H1 (cell line): Measurements from ENCODE around the gene DHRS12. TPM values are rescaled to one million over a fixed set of nuclear protein-coding genes. Genes with fewer than 3 reads are reported as not detected.

Experiments used
- CTCF ChIA-PET: fragments of 300-600 bp; sonication (Branson Sonifier 250); formaldehyde crosslinking; loops from one replicate; lab custom pipeline; 2021; ENCODE audit not compliant: partially characterized antibody; lab: Charles Lee
- POLR2A ChIA-PET: fragments of 300-600 bp; sonication (Branson Sonifier 250); formaldehyde crosslinking; loops from one replicate; lab custom pipeline; 2021; ENCODE audit warnings: inconsistent platforms; ENCODE audit not compliant: partially characterized antibody; lab: Charles Lee
- DNase-seq, 2 experiments: peaks; one replicate each; pipeline versions ENCODE4 v3.0.0 to v3.0.0-alpha.2; 2010 to 2022; ENCODE audit warnings: low spot score in 2 of 2, low read depth in 1 of 2, mixed read lengths in 1 of 2
- FAIRE-seq: peaks from 2 replicates; lab custom pipeline; 2011; peaks lifted over from hg19 to GRCh38; lab: Jason Lieb, UNC
- H2AFZ ChIP-seq: 2 replicates; pipeline ENCODE4 v1.8.1; 2012; ENCODE audit warnings: low read length, inconsistent platforms
- H2AK5ac ChIP-seq: 2 replicates; pipeline ENCODE4 v1.6.1; 2013; ENCODE audit warnings: low read depth, low read length
- H2BK120ac ChIP-seq: replicated peaks from 2 replicates; pipeline ENCODE3; 2013; ENCODE audit warnings: low read depth, low read length, inconsistent platforms
- H2BK12ac ChIP-seq: 2 replicates; pipeline ENCODE4 v1.6.1; 2013; ENCODE audit warnings: low read depth, low read length
- H2BK15ac ChIP-seq: 2 replicates; pipeline ENCODE4 v1.6.1; 2013; ENCODE audit warnings: low read length
- H2BK20ac ChIP-seq: 2 replicates; pipeline ENCODE4 v1.6.1; 2013; ENCODE audit warnings: low read length
- H2BK5ac ChIP-seq: 2 replicates; pipeline ENCODE4 v1.6.1; 2013; ENCODE audit warnings: low read depth, low read length
- H3K14ac ChIP-seq: 2 replicates; pipeline ENCODE4 v1.6.1; 2013; ENCODE audit warnings: inconsistent platforms; ENCODE audit not compliant: insufficient read length
- H3K18ac ChIP-seq: 2 replicates; pipeline ENCODE4 v1.6.1; 2013; ENCODE audit warnings: low read length; ENCODE audit errors: extremely low read depth
- H3K23ac ChIP-seq: 2 replicates; pipeline ENCODE4 v1.6.1; 2013; ENCODE audit warnings: inconsistent platforms; ENCODE audit not compliant: insufficient read length
- H3K23me2 ChIP-seq: 2 replicates; pipeline ENCODE4 v1.6.1; 2013; ENCODE audit warnings: low read depth, low read length
- H3K27ac ChIP-seq: 2 replicates; pipeline ENCODE4 v1.6.1; 2011; ENCODE audit warnings: low read depth, low read length, inconsistent platforms
- H3K27me3 ChIP-seq, 4 experiments: replicated peaks in 1 of 4; 1 replicate in 1 of 4; 2 replicates in 3 of 4; pipeline versions ENCODE4 v1.6.1 to v1.8.1; 2011 to 2013; ENCODE audit warnings: low read length in 3 of 4, mild to moderate bottlenecking in 3 of 4, inconsistent platforms in 2 of 4, mixed read lengths in 2 of 4, moderate library complexity in 1 of 4; ENCODE audit not compliant: control insufficient read depth in 3 of 4, insufficient read depth in 3 of 4; ENCODE audit errors: extremely low read depth in 1 of 4
- H3K36me3 ChIP-seq, 4 experiments: 2 replicates each; pipeline versions ENCODE4 v1.6.1 to v1.8.1; 2011 to 2013; ENCODE audit warnings: mild to moderate bottlenecking in 4 of 4, low read length in 3 of 4, moderate library complexity in 2 of 4, control low read depth in 1 of 4, inconsistent platforms in 1 of 4; ENCODE audit not compliant: insufficient read depth in 4 of 4, control insufficient read depth in 2 of 4
- H3K4ac ChIP-seq: replicated peaks from 2 replicates; pipeline ENCODE3; 2013; ENCODE audit warnings: low read length, low read depth, mixed read lengths, inconsistent platforms; ENCODE audit not compliant: insufficient read length
- H3K4me1 ChIP-seq, 4 experiments: replicated peaks in 1 of 4; 1 replicate in 1 of 4; 2 replicates in 3 of 4; pipeline versions ENCODE4 v1.6.1 to v1.8.1; 2011 to 2013; ENCODE audit warnings: low read length in 3 of 4, inconsistent platforms in 2 of 4, mixed read lengths in 1 of 4; ENCODE audit not compliant: insufficient read depth in 4 of 4, control insufficient read depth in 3 of 4
- H3K4me2 ChIP-seq, 2 experiments: 2 replicates each; pipeline versions ENCODE4 v1.6.1 to v1.8.1; 2011 to 2013; ENCODE audit warnings: low read depth in 2 of 2, low read length in 2 of 2, control low read depth in 1 of 2, inconsistent platforms in 1 of 2, mild to moderate bottlenecking in 1 of 2; ENCODE audit not compliant: insufficient read depth in 1 of 2
- H3K4me3 ChIP-seq, 4 experiments: fragments of 200-600, 300-600 bp in 1 of 4; sonication (generic), shearing (Covaris generic), sonication (Bioruptor Twin) in 1 of 4; 2 replicates each; pipeline versions ENCODE4 v1.5.1 to v1.8.1; 2011 to 2016; ENCODE audit warnings: low read length in 4 of 4, low read depth in 3 of 4, control low read depth in 2 of 4, inconsistent platforms in 2 of 4, mild to moderate bottlenecking in 2 of 4, mixed read lengths in 1 of 4, moderate library complexity in 1 of 4; ENCODE audit not compliant: insufficient read depth in 2 of 4; ENCODE audit errors: extremely low read depth in 1 of 4
- H3K56ac ChIP-seq: replicated peaks from 2 replicates; pipeline ENCODE3; 2013; ENCODE audit warnings: low read depth, mild to moderate bottlenecking, mixed read lengths, low read length, inconsistent platforms; ENCODE audit not compliant: insufficient read length
- H3K79me1 ChIP-seq: 2 replicates; pipeline ENCODE4 v1.6.1; 2013; ENCODE audit warnings: low read depth, low read length, control low read depth
- H3K79me2 ChIP-seq, 2 experiments: 2 replicates each; pipeline versions ENCODE4 v1.6.1 to v1.8.1; 2012 to 2013; ENCODE audit warnings: low read length in 2 of 2, mild to moderate bottlenecking in 2 of 2, inconsistent platforms in 1 of 2; ENCODE audit not compliant: insufficient read depth in 2 of 2, control insufficient read depth in 1 of 2
- H3K9ac ChIP-seq, 4 experiments: replicated peaks in 1 of 4; 1 replicate in 1 of 4; 2 replicates in 3 of 4; pipeline versions ENCODE4 v1.6.1 to v1.8.1; 2011 to 2013; ENCODE audit warnings: low read depth in 3 of 4, low read length in 3 of 4, control low read depth in 2 of 4, mild to moderate bottlenecking in 2 of 4, moderate library complexity in 2 of 4, inconsistent platforms in 1 of 4; ENCODE audit errors: extremely low read depth in 1 of 4
- H3K9me3 ChIP-seq, 2 experiments: 2 replicates each; pipeline versions ENCODE4 v1.6.1 to v1.8.1; 2012 to 2013; ENCODE audit warnings: mild to moderate bottlenecking in 2 of 2, moderate library complexity in 2 of 2, control low read depth in 1 of 2, inconsistent platforms in 1 of 2, low read depth in 1 of 2, low read length in 1 of 2, mixed read lengths in 1 of 2; ENCODE audit not compliant: insufficient read depth in 2 of 2
- H4K20me1 ChIP-seq, 2 experiments: replicated peaks in 1 of 2; 2 replicates each; pipeline versions ENCODE3 to v1.8.1; 2011 to 2013; ENCODE audit warnings: inconsistent platforms in 2 of 2, low read length in 2 of 2, mild to moderate bottlenecking in 1 of 2; ENCODE audit not compliant: insufficient read depth in 2 of 2, control insufficient read depth in 1 of 2
- H4K5ac ChIP-seq: 2 replicates; pipeline ENCODE4 v1.6.1; 2013; ENCODE audit warnings: low read length, low read depth, mixed read lengths, inconsistent platforms; ENCODE audit not compliant: insufficient read length
- H4K8ac ChIP-seq: 2 replicates; pipeline ENCODE4 v1.8.0; 2013; ENCODE audit warnings: mild to moderate bottlenecking, moderate library complexity, low read length, inconsistent platforms; ENCODE audit not compliant: insufficient read depth; ENCODE audit errors: extremely low read depth
- H4K91ac ChIP-seq: replicated peaks from 2 replicates; pipeline ENCODE3; 2013; ENCODE audit warnings: low read length, mixed read lengths, inconsistent platforms; ENCODE audit not compliant: insufficient read length
- CREB1 ChIP-seq: IDR thresholded peaks from 2 replicates; pipeline ENCODE4 v1.6.1; 2012; ENCODE audit warnings: inconsistent platforms
- SP1 ChIP-seq: IDR thresholded peaks from 2 replicates; pipeline ENCODE4 v1.6.1; 2011; ENCODE audit warnings: low read depth, low read length
- TAF1 ChIP-seq: IDR thresholded peaks from 2 replicates; pipeline ENCODE4 v1.6.1; 2011; ENCODE audit warnings: mild to moderate bottlenecking, low read depth, low read length
- whole genome bisulfite sequencing, 2 experiments: shearing (Covaris generic) in 1 of 2; methylation state at CpG; one replicate each; pipeline versions ENCODE4 v1.1.6 to v1.1.7; 2013 to 2015; ENCODE audit warnings: low lambda C conversion rate in 2 of 2, mixed read lengths in 2 of 2, inconsistent platforms in 1 of 2, low coverage in 1 of 2, missing lambda C conversion rate in 1 of 2; ENCODE audit not compliant: insufficient replicate concordance in 2 of 2, insufficient coverage in 1 of 2, insufficient read length in 1 of 2; ENCODE audit errors: extremely low coverage in 1 of 2, missing lambda C conversion rate in 1 of 2; 5-methylcytosine and 5-hydroxymethylcytosine counted together
- polyA plus RNA-seq, 7 experiments: library from polyadenylated mRNA; depleted of rRNA in 3 of 7; stranded (reverse) in 5 of 7; unstranded in 2 of 7; fragments of >200 nt in 5 of 7; fragments of 200-250 nt in 2 of 7; gene quantifications; 1 replicate in 5 of 7; 2 replicates in 1 of 7; 4 replicates in 1 of 7; pipeline versions ENCODE4 v1.2.1 to v1.2.3, GENCODE V29; 2011 to 2013; ENCODE audit warnings: missing spikeins in 2 of 7, mixed read lengths in 2 of 7
- total RNA-seq: library from RNA; stranded (reverse); fragmentation: NEBNext Ultra II Directional; extraction: Animal tissue kit (Norgen Biotek cat#: 25700); gene quantifications from 2 replicates; pipeline ENCODE4 v1.2.1, GENCODE V29; 2021

The DHRS12 gene
- total and polyA plus RNA-seq, 2 of the 8 experiments (the other 6 are each of a cell fraction or from before 2014, with no cell fraction given) = 8.7 TPM

- CTCF ChIA-PET = interaction anchor here (0.6 kb wide), 1 partner anchor 208 kb away, joined by 3 read pairs; no protein-coding TSS in a partner anchor
- WGBS, 2 experiments = 89% methylated on average over 8 of the region's 8 CpGs; no CpG with 5 or more reads in 1 of the 2 experiments
- no peak overlapping the region for H2BK12ac ChIP-seq
Observed at GRCh38 chr13:51727634-51728274, 76.2 kb downstream of the DHRS12 start.

More at GRCh38 chr13:51727634-51728274, 76.2 kb downstream of the DHRS12 start:
- no peak overlapping the region for H2BK120ac ChIP-seq
- H2BK5ac ChIP-seq = no peak overlapping the region
- no peak overlapping the region for H2AFZ ChIP-seq
- no peak overlapping the region for H3K56ac ChIP-seq
- no peaks in the 10 kb centered on the region for H4K20me1 ChIP-seq
- H2BK20ac ChIP-seq = no peak overlapping the region
- no peaks in the 10 kb centered on the region for H3K23me2 ChIP-seq
- H3K79me1 ChIP-seq = no peaks in the 10 kb centered on the region
- H4K8ac ChIP-seq = no peak overlapping the region
- no peak overlapping the region for H2AK5ac ChIP-seq
- no peak overlapping the region for H3K4ac ChIP-seq
- no peak overlapping the region for H3K9ac ChIP-seq
- no peak for FAIRE-seq
- peaks cover 0 to 11% (median 6%) of the 10 kb centered on the region in 4 experiments; a peak in 4 of 8 replicates for H3K36me3 ChIP-seq
- no peak overlapping the region for H3K14ac ChIP-seq
- TF ChIP-seq SP1 (no peak), TAF1 (no peak), CREB1 (no peak)
- TF ChIP-seq, all 59 proteins: peak for 0
- Histone ChIP-seq H3K4me1 (no peaks in the 10 kb centered on the region), H3K23ac (no peak overlapping the region), H4K91ac (no peak overlapping the region), H3K27me3 (no peaks in the 10 kb centered on the region), H3K4me3 (no peak overlapping the region), H3K27ac (no peak overlapping the region), H3K18ac (no peak overlapping the region), H2BK15ac (no peak overlapping the region), H3K4me2 (no peak overlapping the region), H3K9me3 (no peaks in the 10 kb centered on the region), H4K5ac (no peak overlapping the region), H3K79me2 (no peaks in the 10 kb centered on the region)
- no peak for DNase-seq
- POLR2A ChIA-PET = interaction anchor here (1.1 kb wide), 1 partner anchor 29 kb away, joined by 3 read pairs; no protein-coding TSS in a partner anchor
